Measurements from ENCODE around the gene SIRPA. TPM values are rescaled to one million over a fixed set of nuclear protein-coding genes. Genes with fewer than 3 reads are reported as not detected.

Gene SIRPA
- total and polyA plus RNA-seq, 2 of the 4 experiments (the other 2 are of a cell fraction): 9.9 to 40.2 TPM

DNA sequence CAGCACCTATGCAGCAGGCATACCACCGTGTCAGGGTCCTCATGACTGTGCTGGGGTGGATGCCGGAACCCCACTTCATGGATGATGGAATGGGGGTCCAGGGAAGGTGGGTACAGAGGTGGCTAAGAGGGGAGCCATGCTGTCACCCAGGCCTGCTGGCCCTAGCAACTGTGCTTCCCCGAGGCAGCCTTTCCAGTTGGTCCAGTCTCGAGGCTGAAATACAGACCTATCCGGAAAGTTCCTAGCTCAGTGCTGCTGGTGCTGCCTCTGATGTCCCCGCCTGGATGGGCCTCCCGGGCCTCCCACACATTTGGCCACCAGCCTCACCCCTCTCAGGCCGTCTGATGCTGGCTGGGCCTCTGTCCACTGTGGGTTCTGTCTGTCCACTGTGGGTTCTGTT is 17.4 kb downstream of the SIRPA start:
- H4K8ac ChIP-seq (ENCODE audit: low read depth in 2 of 2, low read length in 2 of 2): no peak overlapping the region
- no peak; the same call in 1 of the 2 replicates for ATAC-seq (ENCODE audit: low read depth)
- H4K20me1 ChIP-seq (ENCODE audit: insufficient read depth, low read length): peaks cover 28% of the 10 kb centered on the region
- H3K4me1 ChIP-seq (ENCODE audit: control insufficient read depth, insufficient read depth, low read length): peaks cover 2% of the 10 kb centered on the region
- no peak overlapping the region for H3K23ac ChIP-seq (ENCODE audit: low read depth, low read length)
- no peak overlapping the region for H2BK20ac ChIP-seq (ENCODE audit: low read depth, low read length)
- no peak overlapping the region for H3K4me2 ChIP-seq (ENCODE audit: low read depth, low read length)
- H3K27me3 ChIP-seq (ENCODE audit: control insufficient read depth, insufficient read depth, low read length): no peaks in the 10 kb centered on the region
- H3K9me1 ChIP-seq (ENCODE audit: insufficient read depth, low read length): peaks cover 12% of the 10 kb centered on the region
- no peak overlapping the region for H2AFZ ChIP-seq (replicated peaks; ENCODE audit: low read length, poor library complexity)
- no peak overlapping the region for H3K9ac ChIP-seq (ENCODE audit: low read depth, low read length)
- H2BK5ac ChIP-seq (ENCODE audit: low read depth, low read length, poor library complexity, severe bottlenecking): no peak overlapping the region
- peaks cover 11 to 25% of the 10 kb centered on the region in 2 experiments for H3K79me1 ChIP-seq (ENCODE audit: low read depth in 1 of 2, low read length in 2 of 2)
- TF ChIP-seq, protein P1, sequence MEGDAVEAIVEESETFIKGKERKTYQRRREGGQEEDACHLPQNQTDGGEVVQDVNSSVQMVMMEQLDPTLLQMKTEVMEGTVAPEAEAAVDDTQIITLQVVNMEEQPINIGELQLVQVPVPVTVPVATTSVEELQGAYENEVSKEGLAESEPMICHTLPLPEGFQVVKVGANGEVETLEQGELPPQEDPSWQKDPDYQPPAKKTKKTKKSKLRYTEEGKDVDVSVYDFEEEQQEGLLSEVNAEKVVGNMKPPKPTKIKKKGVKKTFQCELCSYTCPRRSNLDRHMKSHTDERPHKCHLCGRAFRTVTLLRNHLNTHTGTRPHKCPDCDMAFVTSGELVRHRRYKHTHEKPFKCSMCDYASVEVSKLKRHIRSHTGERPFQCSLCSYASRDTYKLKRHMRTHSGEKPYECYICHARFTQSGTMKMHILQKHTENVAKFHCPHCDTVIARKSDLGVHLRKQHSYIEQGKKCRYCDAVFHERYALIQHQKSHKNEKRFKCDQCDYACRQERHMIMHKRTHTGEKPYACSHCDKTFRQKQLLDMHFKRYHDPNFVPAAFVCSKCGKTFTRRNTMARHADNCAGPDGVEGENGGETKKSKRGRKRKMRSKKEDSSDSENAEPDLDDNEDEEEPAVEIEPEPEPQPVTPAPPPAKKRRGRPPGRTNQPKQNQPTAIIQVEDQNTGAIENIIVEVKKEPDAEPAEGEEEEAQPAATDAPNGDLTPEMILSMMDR (conservative IDR thresholded peaks at IDR 0.05; ENCODE audit: low read depth, low read length): no peak
- TF ChIP-seq NFE2L2 (IDR thresholded peaks at IDR 0.05; ENCODE audit: low read depth, low read length) (no peak), POLR2A (IDR thresholded peaks at IDR 0.05; ENCODE audit: low read depth, low read length) (no peak), BHLHE40 (IDR thresholded peaks at IDR 0.05; ENCODE audit: low read depth, low read length) (no peak), MAFK (IDR thresholded peaks at IDR 0.05; ENCODE audit: low read depth, low read length) (no peak), CHD1 (IDR thresholded peaks at IDR 0.05; ENCODE audit: low read depth, low read length) (no peak), FOS (IDR thresholded peaks at IDR 0.05; ENCODE audit: low read depth, low read length) (no peak), MXI1 (IDR thresholded peaks at IDR 0.05; ENCODE audit: borderline replicate concordance, low read depth, low read length) (no peak), RAD21 (IDR thresholded peaks at IDR 0.05; ENCODE audit: low read length) (no peak), MAZ (IDR thresholded peaks at IDR 0.05; ENCODE audit: borderline replicate concordance, low read depth, low read length) (no peak)
- TF ChIP-seq, protein P2, sequence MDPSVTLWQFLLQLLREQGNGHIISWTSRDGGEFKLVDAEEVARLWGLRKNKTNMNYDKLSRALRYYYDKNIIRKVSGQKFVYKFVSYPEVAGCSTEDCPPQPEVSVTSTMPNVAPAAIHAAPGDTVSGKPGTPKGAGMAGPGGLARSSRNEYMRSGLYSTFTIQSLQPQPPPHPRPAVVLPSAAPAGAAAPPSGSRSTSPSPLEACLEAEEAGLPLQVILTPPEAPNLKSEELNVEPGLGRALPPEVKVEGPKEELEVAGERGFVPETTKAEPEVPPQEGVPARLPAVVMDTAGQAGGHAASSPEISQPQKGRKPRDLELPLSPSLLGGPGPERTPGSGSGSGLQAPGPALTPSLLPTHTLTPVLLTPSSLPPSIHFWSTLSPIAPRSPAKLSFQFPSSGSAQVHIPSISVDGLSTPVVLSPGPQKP (IDR thresholded peaks at IDR 0.05; ENCODE audit: borderline replicate concordance, low read depth, low read length): no peak
- TF ChIP-seq, protein P3, sequence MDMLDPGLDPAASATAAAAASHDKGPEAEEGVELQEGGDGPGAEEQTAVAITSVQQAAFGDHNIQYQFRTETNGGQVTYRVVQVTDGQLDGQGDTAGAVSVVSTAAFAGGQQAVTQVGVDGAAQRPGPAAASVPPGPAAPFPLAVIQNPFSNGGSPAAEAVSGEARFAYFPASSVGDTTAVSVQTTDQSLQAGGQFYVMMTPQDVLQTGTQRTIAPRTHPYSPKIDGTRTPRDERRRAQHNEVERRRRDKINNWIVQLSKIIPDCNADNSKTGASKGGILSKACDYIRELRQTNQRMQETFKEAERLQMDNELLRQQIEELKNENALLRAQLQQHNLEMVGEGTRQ (IDR thresholded peaks at IDR 0.05; ENCODE audit: low read depth, low read length): no peak
- BruUV-seq (replicated peaks): no TSS peak
- no peak overlapping the region for H4K5ac ChIP-seq (ENCODE audit: low read depth, low read length)
- H3K56ac ChIP-seq (ENCODE audit: extremely low read depth, insufficient read depth, low read length): no peak overlapping the region
- intact Hi-C loops (cut with micrococcal nuclease) (no loop called here), dilution Hi-C loops (cut with HindIII; ENCODE audit: low sequenced_read_pairs, unreplicated experiment) (no loop called here), in situ Hi-C loops (cut with MboI; ENCODE audit: low sequenced_read_pairs) (no loop called here)
- no peak overlapping the region for H2AK9ac ChIP-seq (replicated peaks; ENCODE audit: low read depth, low read length, poor library complexity)
- H3K36me3 ChIP-seq (ENCODE audit: control insufficient read depth, insufficient read depth, low read length): peaks cover 33% of the 10 kb centered on the region
- no peak overlapping the region for H3K4me3 ChIP-seq (ENCODE audit: insufficient read depth, low read depth, low read length)
- no peak overlapping the region for H3K18ac ChIP-seq (ENCODE audit: low read depth, low read length)
- 87% methylated on average over 3 of the region's 8 CpGs; no CpG with 5 or more reads in 1 of the 2 experiments for WGBS, 2 experiments (ENCODE audit: extremely low coverage in 2 of 2, insufficient read length in 1 of 2)
- ChIA-PET POLR2A (ENCODE audit: unreplicated experiment) (no interaction called here), CTCF (interaction anchor here (1.5 kb wide), 1 partner anchor 13 kb away, joined by 3 read pairs; no protein-coding TSS in a partner anchor)
- H2BK120ac ChIP-seq (ENCODE audit: low read depth, low read length): no peak overlapping the region
- no peak overlapping the region for H3K14ac ChIP-seq (replicated peaks; ENCODE audit: low read depth, low read length)
- no peak overlapping the region for H3K4ac ChIP-seq (ENCODE audit: low read depth, low read length)
- no peak for DNase-seq
- no peaks in the 10 kb centered on the region for H3K9me3 ChIP-seq (ENCODE audit: control insufficient read depth, insufficient read depth, low read length)
- H3K27ac ChIP-seq (ENCODE audit: insufficient read depth, low read length): no peak overlapping the region
- H2AK5ac ChIP-seq (ENCODE audit: low read depth, low read length): no peak overlapping the region
- no peak overlapping the region for H2BK15ac ChIP-seq (ENCODE audit: low read depth, low read length)
- H4K91ac ChIP-seq (ENCODE audit: insufficient read depth, low read depth, low read length): no peak overlapping the region
